Heart right ventricle (tissue), 16 donors: ENCODE measurements around the gene ZNF827. TPM values are rescaled to one million over a fixed set of nuclear protein-coding genes. Genes with fewer than 3 reads are reported as not detected.
A peak's percentile ranks its signal among the peaks of the same experiment; 100 is the strongest.

ENCODE experiments used
- ATAC-seq, 8 donors: fragments of 200-7000 bp; cut with Tn5 transposase; one replicate each; pipeline ENCODE4 v1.9.1; 2020; ENCODE audit warnings: mild to moderate bottlenecking in 8 of 8, moderate library complexity in 8 of 8, moderate number of reproducible peaks in 1 of 8
- DNase-seq, 2 donors: peaks; one replicate each; pipeline ENCODE4 v3.0.0-alpha.2; 2020
- H3K27ac ChIP-seq, 10 donors: fragments of 200-600 bp; sonication (generic) in 2 of 10; one replicate each; pipeline versions ENCODE4 v1.5.0 to v1.8.0; 2020 to 2022; ENCODE audit warnings: mild to moderate bottlenecking in 3 of 10
- H3K27me3 ChIP-seq, 7 donors: fragments of 200-600 bp; one replicate each; pipeline ENCODE4 v1.8.0; 2021 to 2022; ENCODE audit warnings: mild to moderate bottlenecking in 2 of 7
- H3K36me3 ChIP-seq, 9 donors: fragments of 200-600 bp; sonication (generic) in 1 of 9; one replicate each; pipeline versions ENCODE4 v1.5.0 to v1.8.0; 2020 to 2022; ENCODE audit warnings: mild to moderate bottlenecking in 2 of 9
- H3K4me1 ChIP-seq, 9 donors: fragments of 200-600 bp; sonication (generic) in 1 of 9; one replicate each; pipeline versions ENCODE4 v1.5.0 to v1.8.0; 2020 to 2022; ENCODE audit warnings: mild to moderate bottlenecking in 4 of 9
- H3K4me3 ChIP-seq, 10 donors: fragments of 200-600 bp; sonication (generic) in 2 of 10; one replicate each; pipeline versions ENCODE4 v1.5.0 to v1.8.0; 2020 to 2022; ENCODE audit warnings: mild to moderate bottlenecking in 7 of 10, moderate library complexity in 2 of 10
- H3K9me3 ChIP-seq, 11 donors: fragments of 200-600 bp in 10 of 11; sonication (generic) in 2 of 11; one replicate each; pipeline versions ENCODE4 v1.5.0 to v1.8.0; 2013 to 2022; ENCODE audit warnings: mild to moderate bottlenecking in 2 of 11, control low read depth in 1 of 11, moderate library complexity in 1 of 11
- CTCF ChIP-seq, 9 donors: fragments of 200-600 bp; sonication (generic) in 2 of 9; IDR thresholded peaks; one replicate each; pipeline versions ENCODE4 v1.5.0 to v1.8.0; 2021 to 2022; ENCODE audit warnings: antibody characterized with exemption in 9 of 9, mild to moderate bottlenecking in 5 of 9, moderate library complexity in 1 of 9
- WGBS, 2 donors: extraction: QIAGEN DNeasy Blood & Tissue Kit; methylation state at CpG; one replicate each; pipeline ENCODE4 v1.1.7; 2013; ENCODE audit warnings: inconsistent platforms in 1 of 2; 5-methylcytosine and 5-hydroxymethylcytosine counted together
- intact Hi-C, 10 donors: fragments of 100-400 bp; cut with DNase I; formaldehyde crosslinking; loops; one replicate each; pipeline versions ENCODE4 v1.11.1 to v1.14.2; 2022
- polyA plus RNA-seq, 2 donors: library from polyadenylated mRNA; stranded (reverse); fragments of 200-250 nt; gene quantifications; one replicate each; pipeline ENCODE4 v1.2.3, GENCODE V29; 2013
- total RNA-seq, 10 donors: library from RNA; stranded (reverse); fragmentation: NEBNext Ultra II Directional in 3 of 10; extraction: Animal tissue kit (Norgen Biotek cat#: 25700) in 3 of 10; gene quantifications; one replicate each; pipeline versions ENCODE4 v1.2.1 to v1.2.4, GENCODE V29; 2021 to 2023
- donor health status: Arrhythmogenic right ventricular cardiomyopathy.
- donor health status: ischemic (EF 13 %, LVEDD 7.1; RV severe dilation, severe dysfunction).
- donor health status: healthy with polysubstance abuse.
- donor health status: DM: no; HTN: yes; CAD: no.
- donor health status: DM: no; HTN: no; CAD: no.
- donor health status: ischemic (EF 25% LVEDD 6.9; RV normal size, moderate dysfunction).
- donor health status: ischemic (EF 25% LVEDD 5.7; RV mildly dilated, moderate dysfunction).
- donor health status: healthy.
- donor health status: DM: yes; HTN: yes; CAD: no.
- donor health status: Ischemic cardiomyopathy.
- donor health status: ischemic (EF 35%, LVEDD 5.7; RV mildly dilated, moderate dysfunction).
- donor health status: nonischemic (EF 11% LVEDD 7.7; RV severe dilation, severe dysfunction).
- donor health status: DM: yes; HTN: yes; CAD: no.
- donor health status: PGD.
- donor health status: ischemic (EF 29% LVEDD 5.4; RV normal size, mild dysfunction).
- donor health status: nonischemic (EF 23%, LVEDD 6.1; RV moderate dilation, normal function).

Gene ZNF827
- total and polyA plus RNA-seq, 12 donors: 3.8 to 33.9 (median 19.3) TPM

- Histone ChIP-seq H3K9me3 (no peaks in the 10 kb centered on the region), H3K27ac (peak overlapping the region; percentile 83 to 100 (median 98)), H3K4me3 (peak overlapping the region in 9 of 10 donors; percentile 56 to 78 (median 67)), H3K36me3 (no peaks in the 10 kb centered on the region), H3K4me1 (peaks cover 12 to 64% (median 42%) of the 10 kb centered on the region in 9 donors), H3K27me3 (no peaks in the 10 kb centered on the region)
- 58 to 63% methylated on average over 14 of the region's 14 CpGs for WGBS, 2 donors
- TF ChIP-seq CTCF (IDR thresholded peaks at IDR 0.05): no peak
- DNase-seq (no peak), ATAC-seq (no peak)
- intact Hi-C loops: loop anchor here in 7 of 10 donors (2.0 to 10.0 kb wide), 12 partner anchors 51 to 443 kb away; partner anchors contain the start of genes ZNF827 (in 5 of the 7), MMAA (in 4 of the 7), LSM6 (in 2 of the 7) and C4orf51 (in 1 of the 7)
Measured at GRCh38 chr4:145732001-145732815, 206.4 kb downstream of the ZNF827 start.

DNA sequence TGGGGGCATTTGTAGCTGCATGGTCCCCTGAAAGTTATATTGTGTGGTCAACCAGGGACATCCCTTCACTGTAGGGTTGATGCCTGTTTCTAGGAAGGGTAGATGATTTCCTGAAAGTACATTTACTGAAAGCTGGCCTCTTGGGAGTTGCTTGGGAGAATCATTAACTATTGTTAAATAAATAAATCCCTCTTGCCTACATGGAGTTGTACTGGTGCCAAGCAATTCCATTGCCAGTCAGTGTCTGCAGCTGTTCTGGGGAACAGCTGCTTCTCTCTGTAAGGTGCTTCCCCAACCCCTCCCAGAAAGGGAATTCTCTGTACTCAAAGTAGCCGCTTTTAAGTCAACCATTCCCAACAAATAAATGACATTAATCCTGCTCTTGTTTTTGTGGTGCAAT is 207.6 kb downstream of the ZNF827 start:
- H3K27ac ChIP-seq: no peak overlapping the region
- intact Hi-C loops: loop anchor here in 7 of 10 donors (5.0 to 10.0 kb wide), 10 partner anchors 56 to 444 kb away; partner anchors contain the start of genes ZNF827 (in 5 of the 7), LSM6 (in 2 of the 7) and MMAA (in 1 of the 7)
- ATAC-seq (no peak), DNase-seq (peak in 1 of 2 donors; percentile 7)
- H3K27me3 ChIP-seq: no peaks in the 10 kb centered on the region
- 63 to 81% methylated on average over 1 of the region's 1 CpG for WGBS, 2 donors
- H3K9me3 ChIP-seq: no peaks in the 10 kb centered on the region
- no peak for TF ChIP-seq CTCF (IDR thresholded peaks at IDR 0.05)
- H3K36me3 ChIP-seq: no peaks in the 10 kb centered on the region
- H3K4me3 ChIP-seq: no peak overlapping the region
- H3K4me1 ChIP-seq: peaks cover 8 to 53% (median 38%) of the 10 kb centered on the region in 9 donors

DNA sequence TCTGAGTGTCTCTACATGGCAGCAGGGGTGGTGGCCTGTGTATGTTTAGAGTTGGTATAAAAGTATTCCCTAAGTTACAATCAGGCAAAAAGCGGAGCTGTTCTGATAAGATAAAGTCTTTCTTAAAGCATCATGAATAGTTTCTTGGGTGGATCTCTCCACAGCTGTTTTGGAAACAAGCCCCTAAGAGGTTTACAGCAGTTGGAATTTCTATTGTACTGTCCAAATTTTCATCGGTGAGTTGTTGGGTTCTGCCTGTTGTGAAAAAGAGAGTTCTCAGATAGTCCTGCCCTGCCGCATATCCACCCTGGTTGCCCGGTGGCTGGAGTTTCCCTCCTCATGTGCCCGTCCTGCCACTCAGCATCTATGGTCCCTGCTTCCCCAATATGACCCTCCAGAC is 208.6 kb downstream of the ZNF827 start:
- 70 to 72% methylated on average over 5 of the region's 5 CpGs for WGBS, 2 donors
- DNase-seq: no peak
- no peak for ATAC-seq
- no peaks in the 10 kb centered on the region for H3K9me3 ChIP-seq
- peak overlapping the region in 1 of 10 donors; percentile 6 for H3K27ac ChIP-seq
- peaks cover 2 to 43% (median 28%) of the 10 kb centered on the region in 9 donors for H3K4me1 ChIP-seq
- intact Hi-C loops: loop anchor here in 7 of 10 donors (5.0 to 10.0 kb wide), 10 partner anchors 55 to 445 kb away; partner anchors contain the start of genes ZNF827 (in 5 of the 7), LSM6 (in 2 of the 7) and MMAA (in 1 of the 7)
- H3K4me3 ChIP-seq: no peak overlapping the region
- H3K27me3 ChIP-seq: no peaks in the 10 kb centered on the region
- H3K36me3 ChIP-seq: no peaks in the 10 kb centered on the region
- TF ChIP-seq CTCF (IDR thresholded peaks at IDR 0.05): no peak

DNA sequence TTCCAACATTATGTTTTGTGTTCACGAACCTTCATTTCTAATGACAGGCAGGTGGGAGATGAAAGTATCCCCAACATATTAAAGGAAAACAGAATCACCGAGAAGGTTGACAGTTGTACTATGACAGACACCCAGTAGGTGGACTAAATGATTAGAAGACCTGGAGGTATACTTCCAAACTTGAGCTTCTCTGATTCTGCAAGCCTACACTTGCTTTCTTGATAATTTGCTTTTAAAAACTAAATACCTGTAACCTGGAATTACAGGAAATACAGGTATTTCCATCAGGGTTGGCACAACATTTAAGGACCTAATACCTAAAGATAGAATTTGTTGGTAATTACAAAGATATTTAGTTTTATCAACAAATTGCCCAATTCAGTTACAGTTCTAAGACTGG is 215.3 kb downstream of the ZNF827 start:
- no peak for DNase-seq
- Histone ChIP-seq H3K4me3 (no peak overlapping the region), H3K9me3 (no peaks in the 10 kb centered on the region), H3K36me3 (no peaks in the 10 kb centered on the region), H3K27ac (no peak overlapping the region), H3K27me3 (no peaks in the 10 kb centered on the region), H3K4me1 (peaks cover 0 to 13% (median 5%) of the 10 kb centered on the region in 9 donors)
- 93 to 96% methylated on average over 2 of the region's 2 CpGs for WGBS, 2 donors
- peak in 1 of 9 donors; percentile 12 for TF ChIP-seq CTCF (IDR thresholded peaks at IDR 0.05)
- no peak for ATAC-seq
- intact Hi-C loops: no loop called here
